Measurements from ENCODE around the gene ACTL6B.

- TF ChIP-seq CTCF (IDR thresholded peaks at IDR 0.05 in 8 of 11, conservative IDR thresholded peaks at IDR 0.05 in 3 of 11) (no peak), POLR2A (IDR thresholded peaks at IDR 0.05) (no peak), POLR2AphosphoS5 (IDR thresholded peaks at IDR 0.05) (no peak)
These were observed 39.9 kb upstream of the ACTL6B start for GRCh38 chr7:100696123-100696521.
